Mesothelial cell of epicardium (in vitro differentiated cells): ENCODE measurements around the gene TTLL11. TPM values are rescaled to one million over a fixed set of nuclear protein-coding genes. Genes with fewer than 3 reads are reported as not detected.
A peak's percentile ranks its signal among the peaks of the same experiment; 100 is the strongest.

Experiments
- DNase-seq, 2 experiments: peaks; one replicate each; pipeline ENCODE4 v3.0.0; 2021; ENCODE audit warnings: low spot score in 2 of 2; ENCODE audit not compliant: unreplicated experiment in 2 of 2
- H3K27ac Mint-ChIP-seq: 2 replicates; pipeline ENCODE4 v1.8.0; 2021; ENCODE audit warnings: mixed read lengths
- H3K27me3 Mint-ChIP-seq: 2 replicates; pipeline ENCODE4 v1.8.0; 2021; ENCODE audit warnings: low read depth, mixed read lengths
- H3K36me3 Mint-ChIP-seq: 2 replicates; pipeline ENCODE4 v1.8.0; 2021; ENCODE audit warnings: mixed read lengths
- H3K4me1 Mint-ChIP-seq: 2 replicates; pipeline ENCODE4 v1.8.0; 2021; ENCODE audit warnings: mixed read lengths
- H3K4me3 Mint-ChIP-seq: 2 replicates; pipeline ENCODE4 v1.8.0; 2021; ENCODE audit warnings: mild to moderate bottlenecking, moderate library complexity, mixed read lengths
- H3K9me3 Mint-ChIP-seq: 2 replicates; pipeline ENCODE4 v1.8.0; 2021; ENCODE audit warnings: mixed read lengths
- total RNA-seq: library from RNA; stranded (reverse); gene quantifications from 3 replicates; pipeline ENCODE4 v1.2.1, GENCODE V29; 2021
- TF ChIP-seq, protein P1 (sequence below): fragments of 200-600 bp; sonication (generic); IDR thresholded peaks from one replicate; pipeline ENCODE4 v1.5.0; 2021; ENCODE audit warnings: antibody characterized with exemption; ENCODE audit not compliant: unreplicated experiment

Gene TTLL11
- total RNA-seq, 1 donor from 2014 or later = 4.8 TPM

DNA sequence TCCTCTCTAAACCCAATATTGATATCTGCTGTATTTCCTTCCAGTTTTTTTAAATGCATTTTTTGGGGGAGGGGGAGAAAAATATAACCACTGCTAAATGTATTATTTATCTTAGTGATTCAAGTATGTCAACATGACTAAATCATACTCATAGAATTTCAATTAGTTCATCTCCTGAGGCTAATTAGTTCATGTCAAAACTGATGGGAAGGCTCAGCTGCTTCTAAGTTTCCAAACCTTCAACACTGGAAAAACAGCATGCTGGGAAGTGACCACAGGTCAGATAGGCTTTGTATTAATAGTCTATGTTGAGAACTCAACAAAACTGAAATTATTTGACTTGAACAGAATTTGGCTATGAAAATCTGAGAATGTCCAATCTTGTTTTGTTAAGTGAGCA, 118.7 kb downstream of the TTLL11 start:
- Mint-ChIP-seq H3K36me3 (peaks cover 7% of the 10 kb centered on the region), H3K27ac (no peak overlapping the region), H3K4me3 (no peak overlapping the region), H3K9me3 (peaks cover 5% of the 10 kb centered on the region), H3K27me3 (peaks cover 5% of the 10 kb centered on the region), H3K4me1 (peaks cover 2% of the 10 kb centered on the region)
- TF ChIP-seq, protein P1, sequence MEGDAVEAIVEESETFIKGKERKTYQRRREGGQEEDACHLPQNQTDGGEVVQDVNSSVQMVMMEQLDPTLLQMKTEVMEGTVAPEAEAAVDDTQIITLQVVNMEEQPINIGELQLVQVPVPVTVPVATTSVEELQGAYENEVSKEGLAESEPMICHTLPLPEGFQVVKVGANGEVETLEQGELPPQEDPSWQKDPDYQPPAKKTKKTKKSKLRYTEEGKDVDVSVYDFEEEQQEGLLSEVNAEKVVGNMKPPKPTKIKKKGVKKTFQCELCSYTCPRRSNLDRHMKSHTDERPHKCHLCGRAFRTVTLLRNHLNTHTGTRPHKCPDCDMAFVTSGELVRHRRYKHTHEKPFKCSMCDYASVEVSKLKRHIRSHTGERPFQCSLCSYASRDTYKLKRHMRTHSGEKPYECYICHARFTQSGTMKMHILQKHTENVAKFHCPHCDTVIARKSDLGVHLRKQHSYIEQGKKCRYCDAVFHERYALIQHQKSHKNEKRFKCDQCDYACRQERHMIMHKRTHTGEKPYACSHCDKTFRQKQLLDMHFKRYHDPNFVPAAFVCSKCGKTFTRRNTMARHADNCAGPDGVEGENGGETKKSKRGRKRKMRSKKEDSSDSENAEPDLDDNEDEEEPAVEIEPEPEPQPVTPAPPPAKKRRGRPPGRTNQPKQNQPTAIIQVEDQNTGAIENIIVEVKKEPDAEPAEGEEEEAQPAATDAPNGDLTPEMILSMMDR = no peak
- no peak for DNase-seq

DNA sequence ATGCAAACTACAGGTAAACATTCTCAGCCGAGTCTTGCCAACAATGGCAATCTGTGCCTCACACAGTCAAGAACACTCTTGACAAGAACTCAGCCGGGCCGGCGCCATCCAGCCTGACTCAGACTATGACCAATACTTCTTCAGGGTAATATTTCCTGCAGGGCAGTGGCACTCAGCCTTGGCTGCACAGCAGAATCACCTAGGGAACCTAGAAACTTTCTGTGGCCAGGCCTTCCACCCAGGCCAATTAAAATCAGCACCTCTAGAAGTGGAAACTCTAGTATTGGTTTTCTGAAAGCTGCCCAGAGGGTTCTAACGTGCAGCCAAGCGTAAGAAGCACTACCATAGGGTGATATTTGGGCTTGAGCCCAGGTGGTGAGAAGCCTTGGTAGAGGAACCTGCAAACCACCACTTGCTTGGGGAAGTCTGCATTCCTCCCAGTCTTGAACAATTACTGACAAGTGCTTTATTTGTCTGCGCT, 120.6 kb downstream of the TTLL11 start:
- no peak for DNase-seq
- peaks cover 5% of the 10 kb centered on the region for H3K9me3 Mint-ChIP-seq
- H3K36me3 Mint-ChIP-seq = peaks cover 9% of the 10 kb centered on the region
- H3K27ac Mint-ChIP-seq = no peak overlapping the region
- H3K4me1 Mint-ChIP-seq = peaks cover 2% of the 10 kb centered on the region
- no peaks in the 10 kb centered on the region for H3K27me3 Mint-ChIP-seq
- no peak overlapping the region for H3K4me3 Mint-ChIP-seq
- TF ChIP-seq, protein P1 = no peak

DNA sequence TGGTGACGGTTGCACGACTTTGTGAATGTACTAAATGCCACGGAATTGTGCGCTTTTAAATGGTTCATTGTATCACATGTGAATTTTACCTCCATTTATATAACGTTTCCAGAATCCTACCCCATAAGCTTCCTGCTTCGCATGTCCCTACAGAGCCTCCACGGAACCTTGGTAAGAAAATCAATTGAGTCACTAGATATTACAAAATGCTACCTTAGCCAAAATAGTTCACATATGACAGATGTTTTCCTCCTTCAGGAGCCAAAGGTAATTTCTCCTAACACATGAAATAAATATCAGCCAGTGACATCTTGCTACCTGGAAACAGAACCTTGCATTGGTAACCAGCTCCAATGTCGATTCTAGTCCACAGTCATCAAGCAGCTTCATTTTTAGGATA, 125.1 kb downstream of the TTLL11 start:
- H3K27me3 Mint-ChIP-seq = peaks cover under 1% of the 10 kb centered on the region
- H3K27ac Mint-ChIP-seq = no peak overlapping the region
- H3K4me3 Mint-ChIP-seq = no peak overlapping the region
- H3K9me3 Mint-ChIP-seq = peaks cover 7% of the 10 kb centered on the region
- peaks cover 13% of the 10 kb centered on the region for H3K4me1 Mint-ChIP-seq
- DNase-seq = no peak
- H3K36me3 Mint-ChIP-seq = peaks cover 12% of the 10 kb centered on the region
- TF ChIP-seq, protein P1 = no peak

DNA sequence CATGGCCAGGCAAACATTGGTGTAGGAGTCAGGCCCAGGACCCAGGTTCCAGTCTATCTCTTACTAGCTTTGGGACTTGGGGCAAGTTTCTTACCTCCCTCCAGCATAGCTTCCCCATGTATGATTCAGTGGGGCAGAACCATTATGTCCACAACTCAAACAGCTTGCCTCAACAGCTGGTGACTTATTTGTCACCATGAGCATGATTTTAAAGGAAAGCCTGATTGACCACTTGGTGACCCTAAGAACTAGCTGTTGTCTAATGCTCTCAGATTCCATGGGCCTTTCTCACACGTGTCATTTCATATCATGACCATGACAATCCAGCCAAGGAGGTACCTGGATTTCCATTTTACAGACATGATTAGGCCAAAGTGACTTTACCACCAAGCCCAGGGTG, 126.4 kb downstream of the TTLL11 start:
- Mint-ChIP-seq H3K27ac (no peak overlapping the region), H3K27me3 (peaks cover 10% of the 10 kb centered on the region), H3K36me3 (peaks cover 10% of the 10 kb centered on the region), H3K4me3 (no peak overlapping the region), H3K4me1 (peaks cover 13% of the 10 kb centered on the region), H3K9me3 (peaks cover 7% of the 10 kb centered on the region)
- no peak for DNase-seq
- TF ChIP-seq, protein P1 = no peak

DNA sequence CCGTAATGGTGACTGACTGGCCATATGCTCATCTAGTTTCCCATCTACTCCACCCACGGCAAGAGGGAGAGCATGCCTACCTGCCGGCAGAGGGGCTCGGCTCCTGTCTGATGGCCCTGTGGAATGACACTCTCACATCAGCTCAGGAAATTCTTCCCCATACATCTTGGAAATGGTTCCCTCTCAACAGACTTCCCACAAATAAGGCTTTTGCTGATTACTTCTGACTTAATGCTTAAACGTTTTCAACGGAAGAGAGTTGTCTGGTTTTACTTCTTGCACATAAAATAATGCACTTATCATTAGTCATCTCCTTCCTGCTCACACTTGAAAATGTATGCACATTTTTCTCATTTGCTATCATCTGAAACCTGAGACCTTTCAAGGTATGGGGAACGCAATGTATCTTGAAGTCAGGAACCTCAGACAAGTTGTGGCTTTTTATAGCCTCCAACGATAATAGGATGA, 129.5 kb downstream of the TTLL11 start:
- Mint-ChIP-seq H3K36me3 (peaks cover 4% of the 10 kb centered on the region), H3K4me1 (peaks cover 13% of the 10 kb centered on the region), H3K27ac (peak overlapping the region; percentile 69), H3K4me3 (no peak overlapping the region), H3K27me3 (peaks cover 33% of the 10 kb centered on the region), H3K9me3 (peaks cover 2% of the 10 kb centered on the region)
- TF ChIP-seq, protein P1 = no peak
- DNase-seq = no peak

DNA sequence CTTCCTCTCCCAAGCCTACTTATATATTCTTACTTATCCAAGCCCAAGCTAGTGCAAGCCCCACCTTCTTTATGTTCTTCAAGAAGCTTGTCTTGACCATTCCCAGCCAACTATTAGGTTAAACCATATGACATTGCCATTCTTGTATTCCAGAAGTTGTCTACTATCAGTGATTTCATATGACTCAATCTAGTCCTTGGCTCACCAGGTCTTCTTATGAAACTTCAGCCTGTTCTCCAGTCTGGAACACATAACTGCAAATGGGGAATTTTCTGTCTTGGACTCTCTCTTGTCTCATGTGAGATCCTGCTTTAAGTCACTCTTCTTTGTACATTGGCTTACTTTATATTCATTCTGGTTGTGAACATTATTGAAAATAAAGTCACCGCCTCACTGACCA, 130.7 kb downstream of the TTLL11 start:
- TF ChIP-seq, protein P1 = no peak
- H3K27ac Mint-ChIP-seq = no peak overlapping the region
- H3K4me1 Mint-ChIP-seq = peaks cover 13% of the 10 kb centered on the region
- DNase-seq = no peak
- H3K36me3 Mint-ChIP-seq = peaks cover 3% of the 10 kb centered on the region
- H3K27me3 Mint-ChIP-seq = peaks cover 36% of the 10 kb centered on the region
- H3K9me3 Mint-ChIP-seq = peaks cover 2% of the 10 kb centered on the region
- H3K4me3 Mint-ChIP-seq = no peak overlapping the region
